ENCODE results near the gene SRRT. TPM values are rescaled to one million over a fixed set of nuclear protein-coding genes. Genes with fewer than 3 reads are reported as not detected.

Gene SRRT
- total and polyA plus RNA-seq, 10 of the 15 experiments (the other 5 are each of a cell fraction or from before 2014, with no cell fraction given) = 11.1 to 254 (median 111) TPM

- Histone ChIP-seq H4K20me1 (ENCODE audit: control insufficient read depth, insufficient read depth) (no peaks in the 10 kb centered on the region), H3K36me3 (ENCODE audit: control insufficient read depth in 2 of 2, insufficient read depth in 2 of 2, low read length in 1 of 2) (no peaks in the 10 kb centered on the region), H3K9me3 (replicated peaks; ENCODE audit: control insufficient read depth, insufficient read depth, low read length) (no peaks in the 10 kb centered on the region), H2AFZ (ENCODE audit: control insufficient read depth, low read depth, low read length) (no peak overlapping the region), H3K4me3 (no peak overlapping the region), H3K79me2 (ENCODE audit: control insufficient read depth, insufficient read depth, low read length) (no peaks in the 10 kb centered on the region), H3K27me3 (replicated peaks in 1 of 2; ENCODE audit: control insufficient read depth in 2 of 2, insufficient read depth in 2 of 2, low read length in 1 of 2) (peaks cover 12% of the 10 kb centered on the region in 2 experiments; a peak in 3 of 4 replicates), H3K4me1 (ENCODE audit: control insufficient read depth, insufficient read depth, low read length) (no peaks in the 10 kb centered on the region), H3K9ac (ENCODE audit: control insufficient read depth, insufficient read depth, low read length) (no peak overlapping the region), H3K27ac (ENCODE audit: control insufficient read depth, insufficient read depth) (no peak overlapping the region), H3K4me2 (ENCODE audit: control insufficient read depth, insufficient read depth) (no peak overlapping the region)
- ChIA-PET RAD21 (ENCODE audit: unreplicated experiment) (interaction anchor here (2.5 kb wide), 1 partner anchor 27 kb away, joined by 6 read pairs; no protein-coding TSS in a partner anchor), POLR2A (no interaction called here), SMC1A (ENCODE audit: uncharacterized antibody, unreplicated experiment) (no interaction called here), CTCF (no interaction called here)
- intact Hi-C loops (cut with micrococcal nuclease; ENCODE audit: unreplicated experiment) = no loop called here
- no peak for ATAC-seq
- in situ Hi-C loops (cut with MboI) = no loop called here
- DNase-seq (ENCODE audit: low read depth, low spot score) = no peak
- no peak for TF ChIP-seq SMARCA5 (IDR thresholded peaks at IDR 0.05)
- TF ChIP-seq IKZF2 (IDR thresholded peaks at IDR 0.05) = no peak
- no peak for TF ChIP-seq CBX5 (IDR thresholded peaks at IDR 0.05; ENCODE audit: low read depth)
- TF ChIP-seq TBL1XR1 (IDR thresholded peaks at IDR 0.05; ENCODE audit: low read depth, low read length) = no peak
- TF ChIP-seq LARP7 (IDR thresholded peaks at IDR 0.05) = no peak
- TF ChIP-seq FOXM1 (IDR thresholded peaks at IDR 0.05; ENCODE audit: low read depth, low read length) = no peak
- no peak for TF ChIP-seq KLF5 (IDR thresholded peaks at IDR 0.05; ENCODE audit: partially characterized antibody)
- TF ChIP-seq, protein P1, sequence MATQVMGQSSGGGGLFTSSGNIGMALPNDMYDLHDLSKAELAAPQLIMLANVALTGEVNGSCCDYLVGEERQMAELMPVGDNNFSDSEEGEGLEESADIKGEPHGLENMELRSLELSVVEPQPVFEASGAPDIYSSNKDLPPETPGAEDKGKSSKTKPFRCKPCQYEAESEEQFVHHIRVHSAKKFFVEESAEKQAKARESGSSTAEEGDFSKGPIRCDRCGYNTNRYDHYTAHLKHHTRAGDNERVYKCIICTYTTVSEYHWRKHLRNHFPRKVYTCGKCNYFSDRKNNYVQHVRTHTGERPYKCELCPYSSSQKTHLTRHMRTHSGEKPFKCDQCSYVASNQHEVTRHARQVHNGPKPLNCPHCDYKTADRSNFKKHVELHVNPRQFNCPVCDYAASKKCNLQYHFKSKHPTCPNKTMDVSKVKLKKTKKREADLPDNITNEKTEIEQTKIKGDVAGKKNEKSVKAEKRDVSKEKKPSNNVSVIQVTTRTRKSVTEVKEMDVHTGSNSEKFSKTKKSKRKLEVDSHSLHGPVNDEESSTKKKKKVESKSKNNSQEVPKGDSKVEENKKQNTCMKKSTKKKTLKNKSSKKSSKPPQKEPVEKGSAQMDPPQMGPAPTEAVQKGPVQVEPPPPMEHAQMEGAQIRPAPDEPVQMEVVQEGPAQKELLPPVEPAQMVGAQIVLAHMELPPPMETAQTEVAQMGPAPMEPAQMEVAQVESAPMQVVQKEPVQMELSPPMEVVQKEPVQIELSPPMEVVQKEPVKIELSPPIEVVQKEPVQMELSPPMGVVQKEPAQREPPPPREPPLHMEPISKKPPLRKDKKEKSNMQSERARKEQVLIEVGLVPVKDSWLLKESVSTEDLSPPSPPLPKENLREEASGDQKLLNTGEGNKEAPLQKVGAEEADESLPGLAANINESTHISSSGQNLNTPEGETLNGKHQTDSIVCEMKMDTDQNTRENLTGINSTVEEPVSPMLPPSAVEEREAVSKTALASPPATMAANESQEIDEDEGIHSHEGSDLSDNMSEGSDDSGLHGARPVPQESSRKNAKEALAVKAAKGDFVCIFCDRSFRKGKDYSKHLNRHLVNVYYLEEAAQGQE (IDR thresholded peaks at IDR 0.05; ENCODE audit: low read depth, low read length) = no peak
- TF ChIP-seq, protein P2, sequence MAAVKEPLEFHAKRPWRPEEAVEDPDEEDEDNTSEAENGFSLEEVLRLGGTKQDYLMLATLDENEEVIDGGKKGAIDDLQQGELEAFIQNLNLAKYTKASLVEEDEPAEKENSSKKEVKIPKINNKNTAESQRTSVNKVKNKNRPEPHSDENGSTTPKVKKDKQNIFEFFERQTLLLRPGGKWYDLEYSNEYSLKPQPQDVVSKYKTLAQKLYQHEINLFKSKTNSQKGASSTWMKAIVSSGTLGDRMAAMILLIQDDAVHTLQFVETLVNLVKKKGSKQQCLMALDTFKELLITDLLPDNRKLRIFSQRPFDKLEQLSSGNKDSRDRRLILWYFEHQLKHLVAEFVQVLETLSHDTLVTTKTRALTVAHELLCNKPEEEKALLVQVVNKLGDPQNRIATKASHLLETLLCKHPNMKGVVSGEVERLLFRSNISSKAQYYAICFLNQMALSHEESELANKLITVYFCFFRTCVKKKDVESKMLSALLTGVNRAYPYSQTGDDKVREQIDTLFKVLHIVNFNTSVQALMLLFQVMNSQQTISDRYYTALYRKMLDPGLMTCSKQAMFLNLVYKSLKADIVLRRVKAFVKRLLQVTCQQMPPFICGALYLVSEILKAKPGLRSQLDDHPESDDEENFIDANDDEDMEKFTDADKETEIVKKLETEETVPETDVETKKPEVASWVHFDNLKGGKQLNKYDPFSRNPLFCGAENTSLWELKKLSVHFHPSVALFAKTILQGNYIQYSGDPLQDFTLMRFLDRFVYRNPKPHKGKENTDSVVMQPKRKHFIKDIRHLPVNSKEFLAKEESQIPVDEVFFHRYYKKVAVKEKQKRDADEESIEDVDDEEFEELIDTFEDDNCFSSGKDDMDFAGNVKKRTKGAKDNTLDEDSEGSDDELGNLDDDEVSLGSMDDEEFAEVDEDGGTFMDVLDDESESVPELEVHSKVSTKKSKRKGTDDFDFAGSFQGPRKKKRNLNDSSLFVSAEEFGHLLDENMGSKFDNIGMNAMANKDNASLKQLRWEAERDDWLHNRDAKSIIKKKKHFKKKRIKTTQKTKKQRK (IDR thresholded peaks at IDR 0.05; ENCODE audit: low read depth, low read length) = no peak
- TF ChIP-seq CREM (IDR thresholded peaks at IDR 0.05; ENCODE audit: low read depth) = no peak
- no peak for FAIRE-seq
- WGBS (ENCODE audit: insufficient coverage, insufficient replicate concordance, low lambda C conversion rate, missing lambda C conversion rate) = 0% methylated on average over 4 of the region's 4 CpGs
- no TSS peak for BruUV-seq (replicated peaks)
These were observed 44.5 kb upstream of the SRRT start for GRCh38 chr7:100830396-100830795.
